T-helper 2 cell treated with Interferon-gamma antibody and Interleukin-4, amounts not matched to agents 100 ng/mL and 5 ng/mL, for 36 hours (primary cell): ENCODE results near the gene SLC16A2. TPM values are rescaled to one million over a fixed set of nuclear protein-coding genes. Genes with fewer than 3 reads are reported as not detected.

Source experiments
- intact Hi-C: fragments of 100-400 bp; cut with micrococcal nuclease; formaldehyde crosslinking; loops from one replicate; pipeline ENCODE4 v1.15.1; 2023
- total RNA-seq: library from RNA; stranded (reverse); gene quantifications from 2 replicates; pipeline ENCODE4 v1.2.3, GENCODE V29; 2022

SLC16A2 gene
- total RNA-seq, 1 donor from 2014 or later, result 0.07 TPM

- intact Hi-C loops, result loop anchor here (2.0 to 10.0 kb wide), 3 partner anchors 15 to 591 kb away; no protein-coding TSS in a partner anchor
Observed at GRCh38 chrX:74535408-74536151, 114.3 kb downstream of the SLC16A2 start.

GRCh38 chrX:74536152-74536831 lies 115.0 kb downstream of the SLC16A2 start:
- intact Hi-C loops, result loop anchor here (2.0 to 10.0 kb wide), 3 partner anchors 15 to 591 kb away; no protein-coding TSS in a partner anchor

- intact Hi-C loops, result loop anchor here (2.0 to 10.0 kb wide), 3 partner anchors 14 to 592 kb away; no protein-coding TSS in a partner anchor
Observed at GRCh38 chrX:74536832-74537371, 115.6 kb downstream of the SLC16A2 start.

GRCh38 chrX:74540635-74541249 lies 119.4 kb downstream of the SLC16A2 start:
- intact Hi-C loops, result no loop called here

- intact Hi-C loops, result no loop called here
Observed at GRCh38 chrX:74545880-74546523, 124.7 kb downstream of the SLC16A2 start.

GRCh38 chrX:74546984-74547383 lies 125.7 kb downstream of the SLC16A2 start:
- intact Hi-C loops, result no loop called here

- intact Hi-C loops, result loop anchor here (1.0 to 10.0 kb wide), 7 partner anchors 14 to 696 kb away; partner anchors contain the start of gene XIST
Observed at GRCh38 chrX:74550295-74550802, 129.1 kb downstream of the SLC16A2 start.

- intact Hi-C loops, result loop anchor here (2.0 to 10.0 kb wide), 4 partner anchors 15 to 697 kb away; partner anchors contain the start of gene XIST
Observed at GRCh38 chrX:74551934-74552333, 130.6 kb downstream of the SLC16A2 start.

GRCh38 chrX:74557378-74557777 lies 136.1 kb downstream of the SLC16A2 start:
- intact Hi-C loops, result loop anchor here (10.0 kb wide), 2 partner anchors 423 to 703 kb away; partner anchors contain the start of gene XIST

- intact Hi-C loops, result no loop called here
Observed at GRCh38 chrX:74578137-74578536, 156.8 kb downstream of the SLC16A2 start.

- intact Hi-C loops, result no loop called here
Observed at GRCh38 chrX:74579597-74580198, 158.4 kb downstream of the SLC16A2 start.

Other genes starting within 250 kb of the SLC16A2 start
- gene ZCCHC13, start 117.3 kb upstream of the SLC16A2 start, total RNA-seq, result not detected in 2 replicates
- gene RLIM, start 193.1 kb downstream of the SLC16A2 start, total RNA-seq, result 27.5 and 28.0 TPM in 2 replicates